ENCODE measurements around the gene STIMATE.
A peak's percentile ranks its signal among the peaks of the same experiment; 100 is the strongest.

STIMATE gene

GRCh38 chr3:52841981-52842340 is 55.4 kb downstream of the STIMATE start:
- no peak for DNase-seq (ENCODE audit: low read depth in 2 of 2)

- no peak for DNase-seq (ENCODE audit: low read depth in 2 of 2)
Measured at GRCh38 chr3:52841211-52841980, 56.0 kb downstream of the STIMATE start.

GRCh38 chr3:52839892-52840545 is 57.3 kb downstream of the STIMATE start:
- no peak for DNase-seq (ENCODE audit: low read depth in 2 of 2)

GRCh38 chr3:52839268-52839575 is 58.1 kb downstream of the STIMATE start:
- no peak for DNase-seq (ENCODE audit: low read depth in 2 of 2)

- peak in 1 of 2 donors; percentile 6 for DNase-seq (ENCODE audit: low read depth in 2 of 2)
Measured at GRCh38 chr3:52838561-52839267, 58.6 kb downstream of the STIMATE start.

GRCh38 chr3:52836986-52837385 is 60.4 kb downstream of the STIMATE start:
- DNase-seq (ENCODE audit: low read depth in 2 of 2) = no peak

GRCh38 chr3:52836471-52836845 is 60.9 kb downstream of the STIMATE start:
- no peak for DNase-seq (ENCODE audit: low read depth in 2 of 2)

GRCh38 chr3:52835766-52836470 is 61.4 kb downstream of the STIMATE start:
- DNase-seq (ENCODE audit: low read depth in 2 of 2) = no peak

- no peak for DNase-seq (ENCODE audit: low read depth in 2 of 2)
Measured at GRCh38 chr3:52834871-52835501, 62.4 kb downstream of the STIMATE start, which contains the start of gene MUSTN1. MUSTN1 (minus strand) TSS chr3:52835019; CDS start chr3:52834948, 71 bp downstream.

GRCh38 chr3:52833202-52833601 is 64.1 kb downstream of the STIMATE start:
- DNase-seq (ENCODE audit: low read depth in 2 of 2) = no peak

GRCh38 chr3:52831500-52832301 is 65.6 kb downstream of the STIMATE start:
- no peak for DNase-seq (ENCODE audit: low read depth in 2 of 2)

- DNase-seq (ENCODE audit: low read depth in 2 of 2) = no peak
Measured at GRCh38 chr3:52830535-52831258, 66.7 kb downstream of the STIMATE start, which contains the start of gene ITIH4. ITIH4 (minus strand) TSS chr3:52830672; CDS start chr3:52830642, 30 bp downstream.

- no peak for DNase-seq (ENCODE audit: low read depth in 2 of 2)
Measured at GRCh38 chr3:52829906-52830463, 67.4 kb downstream of the STIMATE start.

GRCh38 chr3:52829482-52829881 is 67.9 kb downstream of the STIMATE start:
- no peak for DNase-seq (ENCODE audit: low read depth in 2 of 2)

GRCh38 chr3:52827866-52828376 is 69.4 kb downstream of the STIMATE start:
- DNase-seq (ENCODE audit: low read depth in 2 of 2) = no peak

- no peak for DNase-seq (ENCODE audit: low read depth in 2 of 2)
Measured at GRCh38 chr3:52827441-52827840, 69.9 kb downstream of the STIMATE start.

- no peak for DNase-seq (ENCODE audit: low read depth in 2 of 2)
Measured at GRCh38 chr3:52824037-52824436, 73.3 kb downstream of the STIMATE start.

GRCh38 chr3:52822363-52822762 is 75.0 kb downstream of the STIMATE start:
- DNase-seq (ENCODE audit: low read depth in 2 of 2) = no peak

- no peak for DNase-seq (ENCODE audit: low read depth in 2 of 2)
Measured at GRCh38 chr3:52820736-52821135, 76.6 kb downstream of the STIMATE start.

- no peak for DNase-seq (ENCODE audit: low read depth in 2 of 2)
Measured at GRCh38 chr3:52819936-52820335, 77.4 kb downstream of the STIMATE start.
